Stimulated activated CD8-positive, alpha-beta memory T cell treated with anti-CD3 and anti-CD28 coated beads, Interleukin-4, amount 100 ng/mL, for 48 hours (primary cell): Measurements from ENCODE around the gene RMRP.

Experiments
- DNase-seq: peaks from one replicate; pipeline ENCODE4 v3.0.0-alpha.2; 2020

RMRP gene

DNA sequence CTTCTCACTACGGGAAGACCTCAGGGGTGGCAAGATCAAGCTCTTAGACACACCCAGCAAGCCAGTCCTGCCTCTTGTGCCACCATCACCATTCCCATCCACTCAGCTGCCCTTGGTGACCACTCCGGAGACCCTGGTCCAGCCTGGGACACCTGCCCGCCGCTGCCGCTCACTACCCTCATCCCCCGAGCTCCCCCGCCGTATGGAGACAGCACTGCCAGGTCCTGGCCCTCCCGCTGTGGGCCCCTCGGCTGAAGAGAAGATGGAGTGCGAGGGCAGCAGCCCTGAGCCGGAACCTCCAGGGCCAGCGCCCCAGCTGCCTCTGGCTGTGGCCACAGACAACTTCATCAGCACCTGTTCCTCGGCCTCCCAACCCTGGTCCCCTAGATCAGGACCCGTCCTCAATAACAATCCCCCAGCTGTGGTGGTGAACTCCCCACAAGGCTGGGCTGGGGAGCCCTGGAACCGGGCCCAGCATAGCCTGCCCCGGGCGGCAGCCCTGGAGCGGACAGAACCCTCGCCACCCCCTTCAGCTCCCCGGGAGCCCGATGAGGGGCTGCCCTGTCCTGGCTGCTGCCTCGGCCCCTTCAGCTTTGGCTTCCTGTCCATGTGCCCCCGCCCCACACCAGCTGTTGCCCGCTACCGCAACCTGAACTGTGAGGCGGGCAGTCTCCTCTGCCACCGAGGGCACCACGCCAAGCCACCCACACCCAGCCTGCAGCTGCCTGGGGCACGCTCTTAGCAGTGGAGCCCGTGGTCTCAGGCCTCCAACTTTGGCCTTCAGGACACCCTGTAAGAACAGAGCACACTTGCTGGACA lies 48.6 kb downstream of the RMRP start:
- DNase-seq, result no peak

- DNase-seq, result no peak
Measured at GRCh38 chr9:35608221-35608620, 49.6 kb downstream of the RMRP start.
